ENCODE results near the gene ADGRG6. TPM values are rescaled to one million over a fixed set of nuclear protein-coding genes. Genes with fewer than 3 reads are reported as not detected.

ADGRG6 gene
- total and polyA plus RNA-seq, 9 donors, result 1.6 to 10.6 (median 3.0) TPM

- no peaks in the 10 kb centered on the region for H3K27me3 ChIP-seq
- no peak overlapping the region for H3K27ac ChIP-seq
- H3K4me3 ChIP-seq, result no peak overlapping the region
- WGBS, 3 donors, result 87 to 91% (median 91%) methylated on average over 5 of the region's 5 CpGs
- H3K36me3 ChIP-seq, result no peaks in the 10 kb centered on the region
- TF ChIP-seq POLR2A (IDR thresholded peaks at IDR 0.05) (no peak), CTCF (IDR thresholded peaks at IDR 0.05) (no peak), EP300 (IDR thresholded peaks at IDR 0.05) (no peak)
- no peak for DNase-seq
- H3K9me3 ChIP-seq, result no peaks in the 10 kb centered on the region
- intact Hi-C loops (cut with DNase I), result no loop called here
- H3K4me1 ChIP-seq (ENCODE audit: insufficient read depth), result no peaks in the 10 kb centered on the region
Measured at GRCh38 chr6:142361345-142361744, 59.5 kb downstream of the ADGRG6 start.

GRCh38 chr6:142361779-142362750 lies 60.3 kb downstream of the ADGRG6 start:
- no peak for DNase-seq
- 55 to 62% (median 60%) methylated on average over 8 of the region's 8 CpGs for WGBS, 3 donors
- intact Hi-C loops (cut with DNase I), result no loop called here

GRCh38 chr6:142367061-142367460 lies 65.3 kb downstream of the ADGRG6 start:
- Histone ChIP-seq H3K4me3 (no peak overlapping the region), H3K27me3 (no peaks in the 10 kb centered on the region), H3K27ac (no peak overlapping the region), H3K4me1 (ENCODE audit: insufficient read depth) (no peaks in the 10 kb centered on the region), H3K36me3 (no peaks in the 10 kb centered on the region), H3K9me3 (no peaks in the 10 kb centered on the region)
- intact Hi-C loops (cut with DNase I), result no loop called here
- DNase-seq, result no peak
- no peak for TF ChIP-seq POLR2A (IDR thresholded peaks at IDR 0.05)
- no peak for TF ChIP-seq CTCF (IDR thresholded peaks at IDR 0.05)
- no peak for TF ChIP-seq EP300 (IDR thresholded peaks at IDR 0.05)
- WGBS, 3 donors, result 83 to 89% (median 84%) methylated on average over 3 of the region's 3 CpGs

More at GRCh38 chr6:142361779-142362750, 60.3 kb downstream of the ADGRG6 start:
- Histone ChIP-seq H3K4me3 (no peak overlapping the region), H3K9me3 (no peaks in the 10 kb centered on the region), H3K4me1 (ENCODE audit: insufficient read depth) (no peaks in the 10 kb centered on the region), H3K27ac (no peak overlapping the region), H3K27me3 (no peaks in the 10 kb centered on the region), H3K36me3 (no peaks in the 10 kb centered on the region)
- TF ChIP-seq POLR2A (IDR thresholded peaks at IDR 0.05), result no peak
- TF ChIP-seq EP300 (IDR thresholded peaks at IDR 0.05), result no peak
- no peak for TF ChIP-seq CTCF (IDR thresholded peaks at IDR 0.05)

GRCh38 chr6:142367501-142368018 lies 65.8 kb downstream of the ADGRG6 start:
- no peaks in the 10 kb centered on the region for H3K9me3 ChIP-seq
- intact Hi-C loops (cut with DNase I), result no loop called here
- no peaks in the 10 kb centered on the region for H3K27me3 ChIP-seq
- TF ChIP-seq CTCF (IDR thresholded peaks at IDR 0.05) (no peak), EP300 (IDR thresholded peaks at IDR 0.05) (no peak), POLR2A (IDR thresholded peaks at IDR 0.05) (no peak)
- H3K36me3 ChIP-seq, result no peaks in the 10 kb centered on the region
- H3K4me1 ChIP-seq (ENCODE audit: insufficient read depth), result no peaks in the 10 kb centered on the region
- DNase-seq, result no peak
- 14 to 21% (median 17%) methylated on average over 9 of the region's 9 CpGs for WGBS, 3 donors
- H3K4me3 ChIP-seq, result no peak overlapping the region
- no peak overlapping the region for H3K27ac ChIP-seq

Measured in ovary (tissue), 9 donors.